Measurements from ENCODE around the gene INIP.

Gene INIP

DNA sequence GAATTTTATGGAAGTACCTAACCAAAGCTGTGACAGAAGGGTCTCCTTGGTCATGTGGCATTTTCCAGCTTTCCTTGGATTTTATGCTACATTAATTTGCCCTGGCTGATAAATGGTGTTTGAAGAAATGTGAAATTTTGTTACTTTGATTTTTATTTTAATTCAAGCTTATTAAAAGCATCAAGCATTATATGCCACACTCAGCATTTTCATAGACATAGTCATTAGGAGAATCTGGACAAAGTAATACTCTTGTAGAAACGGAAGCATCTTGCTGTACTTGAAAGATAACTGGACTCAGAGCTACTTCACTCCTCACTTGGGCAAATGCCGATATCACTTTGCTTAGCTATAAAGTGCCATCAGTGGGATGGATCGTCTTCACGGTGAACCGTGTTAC is 54.2 kb downstream of the INIP start:
- DNase-seq (ENCODE audit: low read depth), result no peak
- TF ChIP-seq, protein P1, sequence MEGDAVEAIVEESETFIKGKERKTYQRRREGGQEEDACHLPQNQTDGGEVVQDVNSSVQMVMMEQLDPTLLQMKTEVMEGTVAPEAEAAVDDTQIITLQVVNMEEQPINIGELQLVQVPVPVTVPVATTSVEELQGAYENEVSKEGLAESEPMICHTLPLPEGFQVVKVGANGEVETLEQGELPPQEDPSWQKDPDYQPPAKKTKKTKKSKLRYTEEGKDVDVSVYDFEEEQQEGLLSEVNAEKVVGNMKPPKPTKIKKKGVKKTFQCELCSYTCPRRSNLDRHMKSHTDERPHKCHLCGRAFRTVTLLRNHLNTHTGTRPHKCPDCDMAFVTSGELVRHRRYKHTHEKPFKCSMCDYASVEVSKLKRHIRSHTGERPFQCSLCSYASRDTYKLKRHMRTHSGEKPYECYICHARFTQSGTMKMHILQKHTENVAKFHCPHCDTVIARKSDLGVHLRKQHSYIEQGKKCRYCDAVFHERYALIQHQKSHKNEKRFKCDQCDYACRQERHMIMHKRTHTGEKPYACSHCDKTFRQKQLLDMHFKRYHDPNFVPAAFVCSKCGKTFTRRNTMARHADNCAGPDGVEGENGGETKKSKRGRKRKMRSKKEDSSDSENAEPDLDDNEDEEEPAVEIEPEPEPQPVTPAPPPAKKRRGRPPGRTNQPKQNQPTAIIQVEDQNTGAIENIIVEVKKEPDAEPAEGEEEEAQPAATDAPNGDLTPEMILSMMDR (IDR thresholded peaks at IDR 0.05; ENCODE audit: low read depth, low read length, missing control alignments), result no peak
- H3K4me3 ChIP-seq (ENCODE audit: low read depth, low read length), result no peak overlapping the region

DNA sequence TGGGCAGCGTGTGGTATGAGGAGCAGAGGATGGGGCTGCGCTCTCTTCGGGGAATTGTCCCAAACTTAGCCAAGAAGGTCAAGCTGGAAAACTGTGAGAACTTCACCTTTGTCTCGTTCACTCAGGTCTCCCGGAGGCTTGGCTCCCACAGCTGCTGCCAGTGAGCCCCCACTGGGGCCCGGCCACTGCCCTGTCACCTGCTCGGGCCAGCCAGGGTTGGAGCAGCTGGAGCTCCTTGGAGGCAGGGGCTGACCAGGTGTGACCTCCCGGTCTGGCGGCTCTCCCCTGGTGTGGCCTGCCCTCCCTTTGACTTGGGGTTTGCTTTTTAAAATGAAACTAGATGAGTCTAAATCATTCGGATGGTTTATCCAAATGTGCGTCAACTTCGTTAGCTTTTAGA is 58.0 kb downstream of the INIP start:
- DNase-seq (ENCODE audit: low read depth), result no peak
- TF ChIP-seq, protein P1 (IDR thresholded peaks at IDR 0.05; ENCODE audit: low read depth, low read length, missing control alignments), result no peak
- no peak overlapping the region for H3K4me3 ChIP-seq (ENCODE audit: low read depth, low read length)

DNA sequence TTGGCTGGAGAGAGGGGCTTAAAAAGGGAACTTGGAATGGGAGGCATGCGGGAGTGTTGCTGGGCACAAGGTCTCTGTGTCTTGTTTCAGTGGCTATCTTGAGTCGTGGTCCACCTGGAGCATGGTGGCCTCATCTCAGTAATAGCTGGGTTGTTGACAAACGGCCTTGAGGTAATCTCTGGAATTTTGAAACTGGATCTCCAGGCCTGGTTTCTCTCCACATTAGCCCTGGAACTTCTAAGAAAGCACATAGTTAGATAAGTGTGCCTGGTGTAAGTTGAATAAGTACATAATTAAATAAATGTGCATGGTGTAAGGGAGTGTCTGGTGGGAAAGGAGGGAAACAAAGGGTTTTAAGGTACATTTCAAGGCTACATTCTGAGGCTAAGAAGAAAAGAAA is 62.2 kb downstream of the INIP start:
- no peak for DNase-seq (ENCODE audit: low read depth)
- no peak overlapping the region for H3K4me3 ChIP-seq (ENCODE audit: low read depth, low read length)
- TF ChIP-seq, protein P1 (IDR thresholded peaks at IDR 0.05; ENCODE audit: low read depth, low read length, missing control alignments), result no peak

DNA sequence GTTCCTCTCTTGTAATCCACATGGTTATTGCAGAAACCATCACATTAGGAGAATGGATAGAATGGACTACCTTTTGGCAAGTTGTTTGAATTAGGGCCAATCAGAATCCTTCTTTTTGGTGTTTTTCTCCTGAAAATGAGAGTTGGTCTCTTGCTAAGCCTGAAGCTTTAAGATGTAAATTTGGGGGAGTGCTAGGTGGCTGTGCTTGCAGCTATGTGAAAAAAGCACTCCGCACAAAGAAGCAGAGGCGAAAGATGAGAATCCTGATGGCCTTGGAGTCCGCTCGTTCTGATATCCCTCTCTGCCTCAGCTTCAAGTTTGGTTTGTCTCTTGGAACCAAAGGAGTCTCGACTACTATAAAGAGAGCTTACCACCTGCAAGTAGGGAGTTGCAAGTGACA is 63.6 kb downstream of the INIP start:
- TF ChIP-seq, protein P1 (IDR thresholded peaks at IDR 0.05; ENCODE audit: low read depth, low read length, missing control alignments), result no peak
- no peak for DNase-seq (ENCODE audit: low read depth)
- no peak overlapping the region for H3K4me3 ChIP-seq (ENCODE audit: low read depth, low read length)

DNA sequence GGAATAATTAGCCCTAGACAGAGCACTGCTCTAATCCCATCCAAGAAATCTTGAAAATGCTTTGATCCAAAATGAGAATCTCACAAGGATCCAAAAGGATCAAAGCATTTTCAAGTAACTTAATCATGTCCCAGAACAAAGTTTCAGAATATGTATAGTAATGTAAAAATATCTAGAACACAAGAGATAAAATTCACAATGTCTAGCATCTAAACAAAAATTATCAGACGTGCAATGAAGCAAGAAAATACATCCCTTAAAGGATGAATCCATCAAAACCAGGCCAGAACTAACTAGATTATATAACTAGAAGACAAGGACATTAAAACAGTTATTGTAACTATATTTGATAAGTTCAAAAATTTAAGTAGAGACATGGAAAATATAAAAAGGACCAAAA is 69.3 kb downstream of the INIP start:
- TF ChIP-seq, protein P1 (IDR thresholded peaks at IDR 0.05; ENCODE audit: low read depth, low read length, missing control alignments), result no peak
- no peak for DNase-seq (ENCODE audit: low read depth)

DNA sequence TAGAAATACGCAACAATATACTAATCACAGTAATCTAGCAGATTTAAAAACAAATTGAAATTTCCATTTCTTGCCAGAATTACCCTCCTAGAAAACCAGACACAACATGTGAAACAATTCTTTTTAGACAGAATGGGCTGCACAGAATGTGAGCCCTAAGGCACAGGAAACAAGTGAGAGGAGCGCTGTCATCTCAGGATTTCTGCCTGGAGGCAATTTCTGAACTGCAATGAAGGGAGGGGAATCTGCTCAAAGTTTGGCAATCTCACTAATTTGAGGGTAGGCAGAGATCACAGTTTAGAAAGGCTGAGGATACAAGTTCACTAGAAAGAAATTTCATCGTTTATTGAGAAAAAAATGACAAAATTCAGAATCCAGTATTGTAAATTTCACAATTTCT is 70.3 kb downstream of the INIP start:
- H3K4me3 ChIP-seq (ENCODE audit: low read depth, low read length), result no peak overlapping the region
- DNase-seq (ENCODE audit: low read depth), result no peak
- TF ChIP-seq, protein P1 (IDR thresholded peaks at IDR 0.05; ENCODE audit: low read depth, low read length, missing control alignments), result no peak

More for the DNA sequence above, 69.3 kb downstream of the INIP start:
- no peak overlapping the region for H3K4me3 ChIP-seq (ENCODE audit: low read depth, low read length)

DNA sequence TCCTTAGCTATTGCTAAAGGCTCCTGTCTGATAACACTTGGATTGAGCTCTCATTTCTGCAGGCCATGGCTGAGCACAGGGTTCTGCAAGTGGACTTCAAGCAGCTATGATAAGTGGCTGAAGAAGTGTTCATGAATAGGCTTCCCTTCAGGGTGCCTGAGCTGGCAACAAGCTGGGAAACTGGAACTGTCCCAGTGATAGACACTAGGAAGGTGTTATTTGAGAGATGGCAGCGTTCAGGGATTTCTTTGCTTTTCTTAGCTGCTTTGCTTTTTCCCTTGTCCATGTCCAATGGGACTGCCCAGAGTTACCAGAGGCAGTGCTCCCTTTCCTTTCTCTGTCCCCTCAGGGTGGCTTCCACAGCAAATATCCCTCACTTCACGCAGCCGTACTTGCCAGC is 75.8 kb downstream of the INIP start:
- no peak for DNase-seq (ENCODE audit: low read depth)
- TF ChIP-seq, protein P1 (IDR thresholded peaks at IDR 0.05; ENCODE audit: low read depth, low read length, missing control alignments), result no peak
- no peak overlapping the region for H3K4me3 ChIP-seq (ENCODE audit: low read depth, low read length)
